Neutrophil (primary cell): Measurements from ENCODE around the gene TEC.

Experiments used
- H3K27ac ChIP-seq: fragments of 200-600 bp; sonication (generic); 2 replicates; pipeline ENCODE4 v1.5.1; 2016; ENCODE audit warnings: mild to moderate bottlenecking, moderate library complexity
- H3K27me3 ChIP-seq: fragments of 200-600 bp; sonication (generic); 2 replicates; pipeline ENCODE4 v1.6.0; 2016; ENCODE audit warnings: mild to moderate bottlenecking
- H3K36me3 ChIP-seq: fragments of 200-600 bp; sonication (generic); 2 replicates; pipeline ENCODE4 v1.5.1; 2017
- H3K4me1 ChIP-seq, 2 experiments: fragments of 200-600 bp in 1 of 2; sonication (generic) in 1 of 2; 1 replicate in 1 of 2; 2 replicates in 1 of 2; pipeline versions ENCODE4 v1.5.1 to v1.6.1; 2013 to 2016; ENCODE audit warnings: low read depth in 1 of 2, low read length in 1 of 2, mild to moderate bottlenecking in 1 of 2, moderate library complexity in 1 of 2; ENCODE audit not compliant: control insufficient read depth in 1 of 2, insufficient read depth in 1 of 2
- H3K4me3 ChIP-seq, 2 experiments: fragments of 200-600 bp in 1 of 2; sonication (generic) in 1 of 2; 1 replicate in 1 of 2; 2 replicates in 1 of 2; pipeline ENCODE4 v1.5.1; 2013 to 2016; ENCODE audit warnings: low read depth in 1 of 2, low read length in 1 of 2, mild to moderate bottlenecking in 1 of 2, moderate library complexity in 1 of 2
- H3K9me3 ChIP-seq: fragments of 200-600 bp; sonication (generic); 2 replicates; pipeline ENCODE4 v1.5.1; 2016
- CTCF ChIP-seq: fragments of 200-600 bp; sonication (generic); IDR thresholded peaks from 2 replicates; pipeline ENCODE4 v1.5.1; 2016; ENCODE audit warnings: antibody characterized with exemption

Gene TEC

GRCh38 chr4:48249378-48249777, 20.3 kb downstream of the TEC start:
- H3K9me3 ChIP-seq: no peaks in the 10 kb centered on the region
- H3K27me3 ChIP-seq: no peaks in the 10 kb centered on the region
- no peak for TF ChIP-seq CTCF
- no peak overlapping the region for H3K4me3 ChIP-seq
- H3K27ac ChIP-seq: no peak overlapping the region
- peaks cover 7 to 8% of the 10 kb centered on the region in 2 experiments for H3K4me1 ChIP-seq
- no peaks in the 10 kb centered on the region for H3K36me3 ChIP-seq

- no peak for TF ChIP-seq CTCF
- Histone ChIP-seq H3K27ac (no peak overlapping the region), H3K9me3 (no peaks in the 10 kb centered on the region), H3K27me3 (no peaks in the 10 kb centered on the region), H3K36me3 (no peaks in the 10 kb centered on the region), H3K4me3 (no peak overlapping the region), H3K4me1 (peaks cover 8% of the 10 kb centered on the region in 2 experiments)
Observed at GRCh38 chr4:48248559-48248953, 21.1 kb downstream of the TEC start.

- H3K9me3 ChIP-seq: no peaks in the 10 kb centered on the region
- H3K27ac ChIP-seq: no peak overlapping the region
- peaks cover 10 to 13% of the 10 kb centered on the region in 2 experiments for H3K4me1 ChIP-seq
- H3K4me3 ChIP-seq: no peak overlapping the region
- no peak for TF ChIP-seq CTCF
- H3K36me3 ChIP-seq: no peaks in the 10 kb centered on the region
- no peaks in the 10 kb centered on the region for H3K27me3 ChIP-seq
Observed at GRCh38 chr4:48247878-48248558, 21.6 kb downstream of the TEC start.

- no peaks in the 10 kb centered on the region for H3K36me3 ChIP-seq
- H3K9me3 ChIP-seq: no peaks in the 10 kb centered on the region
- no peak overlapping the region for H3K4me3 ChIP-seq
- H3K27me3 ChIP-seq: no peaks in the 10 kb centered on the region
- H3K4me1 ChIP-seq: peaks cover 10 to 20% of the 10 kb centered on the region in 2 experiments
- H3K27ac ChIP-seq: no peak overlapping the region
- TF ChIP-seq CTCF: no peak
Observed at GRCh38 chr4:48247142-48247877, 22.3 kb downstream of the TEC start.

- H3K4me3 ChIP-seq: no peak overlapping the region
- H3K4me1 ChIP-seq: peaks cover 10 to 26% of the 10 kb centered on the region in 2 experiments
- TF ChIP-seq CTCF: no peak
- H3K9me3 ChIP-seq: no peaks in the 10 kb centered on the region
- no peaks in the 10 kb centered on the region for H3K27me3 ChIP-seq
- no peaks in the 10 kb centered on the region for H3K36me3 ChIP-seq
- H3K27ac ChIP-seq: no peak overlapping the region
Observed at GRCh38 chr4:48244665-48245064, 25.0 kb downstream of the TEC start.
